Neuronal stem cell (in vitro differentiated cells): Measurements from ENCODE around the gene HIPK2.

Experiments used
- DNase-seq: peaks from one replicate; pipeline ENCODE4 v3.0.0-alpha.2; 2013; ENCODE audit warnings: low spot score
- H2AFZ ChIP-seq: one replicate; pipeline ENCODE4 v1.6.1; 2013; ENCODE audit warnings: mild to moderate bottlenecking, low read length, inconsistent platforms
- H2AK5ac ChIP-seq: 2 replicates; pipeline ENCODE4 v1.6.1; 2013; ENCODE audit warnings: low read depth, mild to moderate bottlenecking, inconsistent platforms, low read length, moderate library complexity, mixed read lengths
- H2BK120ac ChIP-seq: 2 replicates; pipeline ENCODE4 v1.6.1; 2013; ENCODE audit warnings: low read depth, mild to moderate bottlenecking, inconsistent platforms, low read length, moderate library complexity, mixed read lengths
- H2BK12ac ChIP-seq: one replicate; pipeline ENCODE4 v1.6.1; 2013; ENCODE audit warnings: low read length, inconsistent platforms
- H2BK15ac ChIP-seq: 2 replicates; pipeline ENCODE4 v1.6.1; 2013; ENCODE audit warnings: mild to moderate bottlenecking, low read length, inconsistent platforms, mixed read lengths
- H2BK5ac ChIP-seq: one replicate; pipeline ENCODE4 v1.6.1; 2013; ENCODE audit warnings: inconsistent platforms, mild to moderate bottlenecking, low read length, moderate library complexity
- H3K14ac ChIP-seq: one replicate; pipeline ENCODE4 v1.6.1; 2013; ENCODE audit warnings: low read length, inconsistent platforms
- H3K18ac ChIP-seq: 2 replicates; pipeline ENCODE4 v1.6.1; 2013; ENCODE audit warnings: low read length, inconsistent platforms
- H3K23ac ChIP-seq: 2 replicates; pipeline ENCODE4 v1.6.1; 2013; ENCODE audit warnings: low read depth, mild to moderate bottlenecking, mixed read lengths, low read length, inconsistent platforms; ENCODE audit not compliant: poor library complexity
- H3K27ac ChIP-seq: replicated peaks from 3 replicates; pipeline ENCODE4 v1.5.1; 2013; ENCODE audit warnings: low read length, inconsistent platforms
- H3K27me3 ChIP-seq, 3 experiments: 2 replicates each; pipeline ENCODE4 v1.6.1; 2013; ENCODE audit warnings: low read length in 3 of 3, mild to moderate bottlenecking in 2 of 3, inconsistent platforms in 1 of 3, low read depth in 1 of 3, mixed read lengths in 1 of 3, moderate library complexity in 1 of 3; ENCODE audit not compliant: control insufficient read depth in 3 of 3, insufficient read depth in 3 of 3
- H3K36me3 ChIP-seq, 2 donors: replicated peaks in 1 of 2; 2 replicates each; pipeline ENCODE4 v1.6.1; 2013; ENCODE audit warnings: low read length in 2 of 2; ENCODE audit not compliant: control insufficient read depth in 2 of 2, insufficient read depth in 2 of 2
- H3K4ac ChIP-seq: 2 replicates; pipeline ENCODE4 v1.6.1; 2013; ENCODE audit warnings: inconsistent platforms, mild to moderate bottlenecking, low read length, moderate library complexity
- H3K4me1 ChIP-seq, 2 donors: 1 replicate in 1 of 2; 2 replicates in 1 of 2; pipeline ENCODE4 v1.6.1; 2013; ENCODE audit warnings: low read length in 2 of 2, low read depth in 1 of 2; ENCODE audit not compliant: control insufficient read depth in 2 of 2, insufficient read depth in 1 of 2
- H3K4me2 ChIP-seq: one replicate; pipeline ENCODE4 v1.6.1; 2013; ENCODE audit warnings: mild to moderate bottlenecking, low read length, inconsistent platforms; ENCODE audit not compliant: insufficient read depth, poor library complexity, severe bottlenecking
- H3K4me3 ChIP-seq, 2 donors: 2 replicates each; pipeline ENCODE4 v1.5.1; 2013; ENCODE audit warnings: low read length in 2 of 2, mild to moderate bottlenecking in 2 of 2, inconsistent platforms in 1 of 2, moderate library complexity in 1 of 2
- H3K79me1 ChIP-seq: one replicate; pipeline ENCODE4 v1.6.1; 2013; ENCODE audit warnings: low read depth, mild to moderate bottlenecking, inconsistent platforms, low read length, moderate library complexity
- H3K9ac ChIP-seq: one replicate; pipeline ENCODE4 v1.6.1; 2013; ENCODE audit warnings: mild to moderate bottlenecking, low read depth, low read length, inconsistent platforms; ENCODE audit not compliant: poor library complexity
- H3K9me3 ChIP-seq, 2 donors: replicated peaks in 1 of 2; 2 replicates each; pipeline versions ENCODE3 to v1.6.1; 2013; ENCODE audit warnings: low read length in 2 of 2, mild to moderate bottlenecking in 2 of 2, inconsistent platforms in 1 of 2, low read depth in 1 of 2, mixed read lengths in 1 of 2, moderate library complexity in 1 of 2; ENCODE audit not compliant: control insufficient read depth in 2 of 2, insufficient read depth in 1 of 2
- H4K8ac ChIP-seq: one replicate; pipeline ENCODE4 v1.6.1; 2013; ENCODE audit warnings: low read depth, mild to moderate bottlenecking, inconsistent platforms, low read length, moderate library complexity
- H4K91ac ChIP-seq: one replicate; pipeline ENCODE4 v1.6.1; 2013; ENCODE audit warnings: low read length, low read depth, mild to moderate bottlenecking, inconsistent platforms; ENCODE audit not compliant: poor library complexity
- WGBS, 2 donors: extraction: QIAGEN DNeasy Blood & Tissue Kit; methylation state at CpG; one replicate each; pipeline ENCODE4 v1.1.7; 2013; ENCODE audit warnings: missing lambda C conversion rate in 2 of 2, mixed read lengths in 1 of 2; ENCODE audit not compliant: insufficient read length in 2 of 2, insufficient replicate concordance in 1 of 2; ENCODE audit errors: extremely low coverage in 2 of 2; 5-methylcytosine and 5-hydroxymethylcytosine counted together

HIPK2 gene

DNA sequence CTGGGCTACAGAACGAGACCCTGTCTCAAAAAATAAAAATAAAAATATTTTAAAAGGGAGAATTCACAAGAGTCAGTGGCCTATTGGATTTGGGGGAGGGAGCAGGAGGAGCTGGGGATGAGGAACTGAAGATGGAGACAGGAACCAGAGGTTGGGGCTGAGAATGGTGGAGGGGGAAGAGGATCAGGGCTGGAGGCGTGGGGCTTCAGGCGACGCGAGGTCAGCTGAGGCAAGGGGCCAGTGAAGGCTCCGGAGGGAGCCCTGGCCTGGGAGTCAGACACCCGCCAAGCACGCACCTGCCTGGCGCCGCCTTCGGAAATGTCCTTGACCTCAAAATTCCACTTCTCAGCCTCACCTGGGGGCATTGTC lies 255.0 kb downstream of the HIPK2 start:
- Histone ChIP-seq H2BK15ac (no peak overlapping the region), H3K14ac (no peak overlapping the region), H3K18ac (no peak overlapping the region), H3K4me1 (peaks cover 0 to 2% of the 10 kb centered on the region in 2 donors), H2BK120ac (no peak overlapping the region), H4K8ac (no peak overlapping the region), H3K4me2 (no peak overlapping the region), H3K9me3 (peaks cover 6 to 10% of the 10 kb centered on the region in 2 donors), H2AK5ac (no peak overlapping the region), H3K4ac (no peak overlapping the region), H3K23ac (peak overlapping the region; percentile 93), H3K36me3 (no peaks in the 10 kb centered on the region), H3K9ac (no peak overlapping the region), H4K91ac (no peak overlapping the region), H2AFZ (no peak overlapping the region), H2BK5ac (no peak overlapping the region), H3K79me1 (peaks cover 2% of the 10 kb centered on the region), H3K27ac (no peak overlapping the region), H2BK12ac (no peak overlapping the region), H3K27me3 (peaks cover 8 to 60% (median 38%) of the 10 kb centered on the region in 3 experiments), H3K4me3 (no peak overlapping the region)
- no CpG with 5 or more reads among the region's 11 CpGs for WGBS, 2 donors
- DNase-seq: no peak

- Histone ChIP-seq H3K4me3 (no peak overlapping the region), H4K91ac (no peak overlapping the region), H2BK12ac (no peak overlapping the region), H3K27ac (no peak overlapping the region), H3K4me1 (peaks cover 0 to 2% of the 10 kb centered on the region in 2 donors), H3K27me3 (peaks cover 8 to 56% (median 38%) of the 10 kb centered on the region in 3 experiments), H2BK120ac (no peak overlapping the region), H3K4me2 (no peak overlapping the region), H3K14ac (no peak overlapping the region), H3K9ac (no peak overlapping the region), H3K18ac (no peak overlapping the region), H3K9me3 (peaks cover 6 to 10% of the 10 kb centered on the region in 2 donors), H2BK5ac (no peak overlapping the region), H2AFZ (no peak overlapping the region), H2BK15ac (no peak overlapping the region), H4K8ac (no peak overlapping the region), H3K4ac (no peak overlapping the region), H3K36me3 (no peaks in the 10 kb centered on the region), H3K79me1 (peaks cover 2% of the 10 kb centered on the region), H2AK5ac (no peak overlapping the region), H3K23ac (no peak overlapping the region)
- DNase-seq: no peak
- WGBS, 2 donors: no CpG with 5 or more reads among the region's 1 CpG
Observed at GRCh38 chr7:139521439-139521838, 256.4 kb downstream of the HIPK2 start.

GRCh38 chr7:139515266-139515665 lies 262.5 kb downstream of the HIPK2 start:
- Histone ChIP-seq H3K36me3 (no peaks in the 10 kb centered on the region), H3K27me3 (peaks cover 0 to 20% (median 0%) of the 10 kb centered on the region in 3 experiments), H3K9me3 (no peaks in the 10 kb centered on the region), H3K4me3 (no peak overlapping the region), H3K27ac (no peak overlapping the region), H2AK5ac (no peak overlapping the region), H2AFZ (no peak overlapping the region), H4K8ac (no peak overlapping the region), H3K4me1 (peaks cover 4 to 5% of the 10 kb centered on the region in 2 donors), H3K4me2 (no peak overlapping the region), H3K23ac (no peak overlapping the region), H3K18ac (no peak overlapping the region), H3K79me1 (no peaks in the 10 kb centered on the region), H2BK15ac (no peak overlapping the region), H3K4ac (no peak overlapping the region), H3K9ac (no peak overlapping the region), H2BK12ac (no peak overlapping the region), H4K91ac (no peak overlapping the region), H3K14ac (no peak overlapping the region), H2BK120ac (no peak overlapping the region), H2BK5ac (no peak overlapping the region)
- no peak for DNase-seq
- WGBS, 2 donors: no CpG with 5 or more reads among the region's 8 CpGs
